RCC 7860 (cell line): ENCODE measurements around the gene SORCS2.

ENCODE experiments used
- DNase-seq: peaks from one replicate; pipeline ENCODE4 v3.0.0-alpha.2; 2015; ENCODE audit warnings: low spot score
- FAIRE-seq: peaks from 2 replicates; lab custom pipeline; 2012; peaks lifted over from hg19 to GRCh38; lab: Jason Lieb, UNC

The SORCS2 gene

GRCh38 chr4:7614350-7614949 lies 422.1 kb downstream of the SORCS2 start:
- DNase-seq: no peak
- no peak for FAIRE-seq

- no peak for DNase-seq
Measured at GRCh38 chr4:7616193-7616592, 423.9 kb downstream of the SORCS2 start.

GRCh38 chr4:7618361-7618760 lies 426.0 kb downstream of the SORCS2 start:
- DNase-seq: no peak
- FAIRE-seq: no peak

More at GRCh38 chr4:7616193-7616592, 423.9 kb downstream of the SORCS2 start:
- no peak for FAIRE-seq

- no peak for DNase-seq
- no peak for FAIRE-seq
Measured at GRCh38 chr4:7620086-7620813, 427.9 kb downstream of the SORCS2 start.

- FAIRE-seq (no peak), DNase-seq (no peak)
Measured at GRCh38 chr4:7620814-7621176, 428.5 kb downstream of the SORCS2 start.

- DNase-seq: no peak
- no peak for FAIRE-seq
Measured at GRCh38 chr4:7621252-7622035, 429.1 kb downstream of the SORCS2 start.

GRCh38 chr4:7622371-7622770 lies 430.0 kb downstream of the SORCS2 start:
- DNase-seq (no peak), FAIRE-seq (no peak)

- FAIRE-seq (no peak), DNase-seq (no peak)
Measured at GRCh38 chr4:7623468-7623867, 431.1 kb downstream of the SORCS2 start.

- DNase-seq (no peak), FAIRE-seq (no peak)
Measured at GRCh38 chr4:7624396-7624980, 432.1 kb downstream of the SORCS2 start.

GRCh38 chr4:7625071-7625470 lies 432.7 kb downstream of the SORCS2 start:
- no peak for FAIRE-seq
- no peak for DNase-seq

- FAIRE-seq: no peak
- DNase-seq: no peak
Measured at GRCh38 chr4:7626531-7626930, 434.2 kb downstream of the SORCS2 start.

- DNase-seq (no peak), FAIRE-seq (no peak)
Measured at GRCh38 chr4:7627251-7628250, 435.2 kb downstream of the SORCS2 start.

GRCh38 chr4:7628432-7628831 lies 436.1 kb downstream of the SORCS2 start:
- no peak for DNase-seq
- FAIRE-seq: no peak

GRCh38 chr4:7629501-7630254 lies 437.3 kb downstream of the SORCS2 start:
- DNase-seq: no peak
- no peak for FAIRE-seq

- FAIRE-seq (peak; percentile 30), DNase-seq (peak; percentile 71)
Measured at GRCh38 chr4:7630568-7631287, 438.4 kb downstream of the SORCS2 start.

GRCh38 chr4:7631288-7632014 lies 439.1 kb downstream of the SORCS2 start:
- no peak for DNase-seq
- FAIRE-seq: no peak

- no peak for DNase-seq
- no peak for FAIRE-seq
Measured at GRCh38 chr4:7632341-7632740, 440.0 kb downstream of the SORCS2 start.

GRCh38 chr4:7632971-7633370 lies 440.6 kb downstream of the SORCS2 start:
- FAIRE-seq: no peak
- DNase-seq: no peak
